Measurements from ENCODE around the gene C4orf46.

The C4orf46 gene

DNA sequence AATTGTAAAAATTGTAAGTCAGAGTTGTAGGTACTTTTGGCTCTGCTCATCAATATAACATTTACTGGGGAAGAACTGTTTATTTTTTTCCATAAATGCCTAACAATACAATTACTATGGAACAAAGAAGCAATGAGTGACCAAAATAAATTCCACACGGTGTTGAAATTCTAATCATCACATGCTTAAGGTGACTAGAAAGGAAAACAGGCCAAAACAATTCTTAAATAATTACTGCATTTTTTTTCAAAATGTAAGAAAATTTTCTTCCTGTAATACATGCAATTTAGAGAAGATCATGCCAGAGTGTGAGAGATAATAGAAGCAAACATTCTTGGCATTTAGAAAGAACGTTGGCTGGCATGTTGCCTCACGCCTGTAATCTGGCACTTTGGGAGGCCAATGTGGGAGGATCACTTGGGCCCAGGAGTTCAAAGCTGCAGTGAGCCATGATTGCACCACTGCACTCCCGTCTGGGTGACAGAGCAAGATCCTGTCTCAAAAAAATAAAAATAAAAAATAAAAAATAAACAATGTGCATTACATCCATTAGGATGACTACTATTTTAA is 22.5 kb downstream of the C4orf46 start:
- DNase-seq = no peak

DNA sequence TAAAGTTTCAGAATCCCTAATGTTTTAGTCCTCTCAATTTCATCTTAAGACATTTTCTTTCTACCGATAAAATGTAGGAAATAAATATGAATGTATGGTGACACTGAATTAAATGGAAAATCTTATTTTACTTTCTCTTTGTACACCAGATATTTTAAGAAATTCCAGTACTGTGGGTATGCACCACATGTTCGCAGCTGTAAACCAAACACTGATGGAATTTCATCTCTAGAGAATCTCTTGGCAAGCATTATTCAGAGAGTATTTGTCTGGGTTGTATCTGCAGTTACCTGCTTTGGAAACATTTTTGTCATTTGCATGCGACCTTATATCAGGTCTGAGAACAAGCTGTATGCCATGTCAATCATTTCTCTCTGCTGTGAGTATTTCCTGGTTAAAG is 26.9 kb downstream of the C4orf46 start:
- no peak for DNase-seq

DNA sequence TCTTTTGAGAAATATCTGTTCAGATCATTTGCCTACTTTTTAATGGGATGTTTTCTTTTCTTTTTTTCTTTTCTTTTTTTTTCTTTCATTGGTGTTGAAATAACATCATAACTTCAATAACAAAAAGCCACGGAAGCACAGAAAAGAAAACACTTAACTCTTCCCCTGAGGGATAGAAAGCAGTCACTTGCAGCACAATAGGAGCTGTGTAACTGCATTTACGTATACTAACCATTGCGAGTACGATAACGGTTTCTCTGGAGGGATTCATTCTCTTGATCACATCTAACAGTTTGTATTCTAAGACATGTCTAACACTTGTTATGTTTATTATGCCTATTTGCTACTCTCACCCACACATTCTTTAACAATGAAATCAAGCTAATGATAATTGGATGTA is 27.3 kb downstream of the C4orf46 start:
- DNase-seq = no peak

DNA sequence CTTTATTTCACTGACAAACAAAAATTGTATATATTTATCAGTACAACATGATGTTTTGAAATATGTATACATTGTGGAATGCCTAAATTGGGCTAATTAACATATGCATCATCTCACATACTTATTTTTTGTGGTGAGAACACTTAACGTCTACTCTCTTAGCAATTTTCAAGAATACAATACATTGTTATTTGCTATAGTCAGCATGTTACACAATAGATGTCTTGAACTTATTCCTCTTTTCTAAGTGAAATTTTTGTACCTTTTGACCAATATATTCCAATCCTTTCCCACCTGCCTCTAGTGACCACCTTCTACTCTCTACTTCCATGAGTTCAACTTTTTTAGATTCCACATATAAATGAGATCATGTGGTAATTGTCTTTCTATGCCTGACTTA is 35.1 kb downstream of the C4orf46 start:
- no peak for DNase-seq

DNA sequence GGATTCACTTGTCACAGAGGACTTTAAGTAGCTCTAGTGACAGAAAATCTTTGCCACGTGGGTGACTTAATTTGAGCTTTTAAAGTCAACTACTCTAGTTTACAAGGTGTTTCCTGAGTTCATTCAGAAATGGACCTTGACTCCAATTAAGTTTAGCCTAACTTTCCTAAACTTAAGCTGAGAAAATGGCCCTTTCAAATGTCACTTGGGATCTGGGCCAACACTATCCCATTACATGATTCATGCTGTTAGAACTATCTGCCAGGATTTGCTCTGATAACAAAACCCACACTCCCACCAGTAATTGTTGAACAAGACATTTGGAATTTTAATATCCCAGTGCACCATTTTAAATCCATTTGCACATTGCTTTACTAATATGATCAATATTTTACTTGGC is 40.8 kb downstream of the C4orf46 start:
- no peak for DNase-seq

DNA sequence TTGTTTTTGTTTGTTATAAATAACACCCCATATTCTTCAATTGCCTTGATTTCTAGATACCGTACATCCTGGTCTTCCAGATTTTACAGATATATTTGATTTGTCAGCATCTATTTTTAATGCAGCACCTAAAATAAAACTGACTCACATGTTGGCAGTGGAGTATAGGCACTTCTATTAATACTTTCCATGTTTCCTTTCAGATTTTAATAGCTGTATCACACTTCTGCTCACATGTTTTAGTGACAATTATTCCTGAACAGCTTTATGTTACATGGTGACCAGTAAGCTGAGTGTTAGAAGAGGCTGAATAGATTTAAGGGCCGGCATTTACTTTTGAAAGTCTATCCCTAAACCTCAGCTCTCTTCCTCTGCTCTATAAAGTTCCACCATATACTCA is 46.1 kb downstream of the C4orf46 start:
- no peak for DNase-seq

DNA sequence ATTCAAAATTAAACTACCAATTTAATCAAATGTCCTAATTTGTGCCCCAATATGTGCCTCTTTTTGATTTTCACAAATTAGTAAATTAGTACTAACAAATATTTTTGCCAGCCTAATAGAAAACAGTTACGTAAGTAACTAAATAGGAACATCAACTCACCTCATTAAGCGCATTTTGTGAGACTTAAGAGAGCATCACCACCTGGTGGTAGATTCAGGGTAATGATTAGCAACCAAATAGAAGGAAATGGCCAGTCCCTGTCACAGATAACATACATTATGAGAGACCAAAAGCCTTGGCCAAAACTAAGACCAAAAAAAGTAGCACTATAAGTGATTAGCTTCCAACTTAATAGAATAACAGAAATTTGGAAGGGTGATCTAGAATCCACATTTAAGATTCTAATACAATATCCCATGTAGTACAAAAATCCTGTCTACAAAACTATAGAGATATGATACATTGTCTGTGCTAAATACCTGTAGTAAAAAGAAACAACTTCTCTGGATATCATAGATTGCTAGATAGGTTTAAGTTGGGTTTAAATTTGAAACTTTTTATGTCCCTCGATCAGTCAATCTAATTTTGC is 46.7 kb downstream of the C4orf46 start:
- no peak for DNase-seq

DNA sequence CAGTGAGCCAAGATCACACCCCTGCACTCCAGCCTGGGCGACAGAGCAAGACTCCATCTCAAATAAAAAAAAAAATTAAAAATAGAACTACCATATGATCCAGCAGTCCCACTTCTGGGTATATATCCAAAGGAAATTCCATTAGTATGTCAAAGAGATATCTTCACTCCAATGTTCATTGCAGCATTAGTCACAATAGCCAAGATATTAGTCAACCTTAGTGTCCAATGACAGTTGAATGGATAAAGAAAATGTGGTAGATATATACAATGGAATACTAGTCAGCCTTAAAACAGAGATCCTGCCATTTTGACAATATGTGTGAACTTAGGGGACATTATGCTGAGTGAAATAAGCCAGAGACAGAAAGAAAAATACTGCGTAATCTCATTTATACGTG is 49.4 kb downstream of the C4orf46 start:
- DNase-seq = no peak

DNA sequence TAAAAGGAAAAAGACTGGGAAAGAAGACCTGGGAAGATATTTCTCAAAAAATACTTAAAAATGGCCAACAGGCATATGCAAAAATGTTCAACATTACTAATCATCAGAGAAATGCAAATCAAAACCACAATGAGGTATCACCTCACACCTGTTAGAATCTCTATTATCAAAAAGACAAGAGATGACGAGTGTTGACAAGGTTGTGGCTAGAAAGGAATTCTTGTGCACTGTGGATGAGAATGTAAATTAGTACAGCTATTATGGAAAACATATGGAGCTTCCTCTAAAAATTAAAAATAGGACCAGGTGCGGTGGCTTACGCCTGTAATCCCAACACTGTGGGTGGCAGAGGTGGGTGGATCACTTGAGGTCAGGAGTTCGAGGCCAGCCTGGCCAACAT is 50.0 kb downstream of the C4orf46 start:
- DNase-seq = no peak

DNA sequence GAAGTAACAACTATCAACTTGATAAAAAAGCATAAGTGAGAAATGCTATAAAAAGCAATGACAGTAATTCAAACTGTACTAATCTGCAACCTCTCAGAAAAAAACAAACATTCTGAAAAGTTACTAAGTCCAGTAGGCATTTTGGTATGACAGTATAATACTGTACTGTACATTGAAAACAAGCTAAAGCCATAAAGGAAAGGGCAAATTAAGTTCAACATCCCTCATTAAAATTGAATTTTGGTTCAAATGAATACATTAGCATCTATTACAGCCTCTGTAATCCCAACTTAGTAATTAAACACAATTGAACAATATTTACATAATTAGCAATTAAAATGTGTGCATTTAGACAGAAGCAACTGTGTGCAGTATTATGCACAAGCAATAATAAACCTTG is 53.7 kb downstream of the C4orf46 start:
- DNase-seq = no peak
